Bronchial epithelial cell (primary cell): Measurements from ENCODE around the gene TBL1X. TPM values are rescaled to one million over a fixed set of nuclear protein-coding genes. Genes with fewer than 3 reads are reported as not detected.

ENCODE experiments used
- DNase-seq: peaks from one replicate; pipeline ENCODE4 v3.0.0-alpha.2; 2010; ENCODE audit warnings: low read depth
- FAIRE-seq: peaks from 2 replicates; lab custom pipeline; 2011; peaks lifted over from hg19 to GRCh38; lab: Jason Lieb, UNC
- H3K27me3 ChIP-seq: 2 replicates; pipeline ENCODE4 v1.5.1; 2011; ENCODE audit warnings: low read length; ENCODE audit not compliant: control insufficient read depth, insufficient read depth
- H3K36me3 ChIP-seq: 2 replicates; pipeline ENCODE4 v1.5.1; 2011; ENCODE audit warnings: low read length; ENCODE audit not compliant: control insufficient read depth, insufficient read depth
- H3K4me3 ChIP-seq: 2 replicates; pipeline ENCODE4 v1.5.1; 2011; ENCODE audit warnings: mild to moderate bottlenecking, low read depth, low read length, control low read depth
- CTCF ChIP-seq: IDR thresholded peaks from 2 replicates; pipeline ENCODE4 v1.5.1; 2011; ENCODE audit warnings: mild to moderate bottlenecking, moderate library complexity, low read length, control low read depth, inconsistent platforms; ENCODE audit not compliant: insufficient read depth, severe bottlenecking
- total RNA-seq: library from RNA; depleted of rRNA; stranded (reverse); fragments of >200 nt; gene quantifications from 2 replicates; pipeline ENCODE4 v1.2.1, GENCODE V29; 2014

The TBL1X gene
- total RNA-seq, 1 donor from 2014 or later: 14.2 TPM

- no peak for DNase-seq
- H3K36me3 ChIP-seq: no peaks in the 10 kb centered on the region
- H3K27me3 ChIP-seq: no peaks in the 10 kb centered on the region
- FAIRE-seq: no peak
- no peak for TF ChIP-seq CTCF
- H3K4me3 ChIP-seq: no peak overlapping the region
These were observed 218.0 kb downstream of the TBL1X start for GRCh38 chrX:9682861-9683260.

- TF ChIP-seq CTCF: no peak
- Histone ChIP-seq H3K4me3 (no peak overlapping the region), H3K36me3 (no peaks in the 10 kb centered on the region), H3K27me3 (no peaks in the 10 kb centered on the region)
- DNase-seq: no peak
- peak; percentile 43 for FAIRE-seq
These were observed 218.5 kb downstream of the TBL1X start for GRCh38 chrX:9683350-9683749.

GRCh38 chrX:9687899-9688298, 223.0 kb downstream of the TBL1X start:
- no peak overlapping the region for H3K4me3 ChIP-seq
- no peaks in the 10 kb centered on the region for H3K27me3 ChIP-seq
- no peaks in the 10 kb centered on the region for H3K36me3 ChIP-seq
- FAIRE-seq: no peak
- no peak for DNase-seq
- no peak for TF ChIP-seq CTCF

- DNase-seq (no peak), FAIRE-seq (peak; percentile 62)
- Histone ChIP-seq H3K36me3 (no peaks in the 10 kb centered on the region), H3K27me3 (no peaks in the 10 kb centered on the region), H3K4me3 (no peak overlapping the region)
- TF ChIP-seq CTCF: no peak
These were observed 224.0 kb downstream of the TBL1X start for GRCh38 chrX:9688833-9689232.

DNA sequence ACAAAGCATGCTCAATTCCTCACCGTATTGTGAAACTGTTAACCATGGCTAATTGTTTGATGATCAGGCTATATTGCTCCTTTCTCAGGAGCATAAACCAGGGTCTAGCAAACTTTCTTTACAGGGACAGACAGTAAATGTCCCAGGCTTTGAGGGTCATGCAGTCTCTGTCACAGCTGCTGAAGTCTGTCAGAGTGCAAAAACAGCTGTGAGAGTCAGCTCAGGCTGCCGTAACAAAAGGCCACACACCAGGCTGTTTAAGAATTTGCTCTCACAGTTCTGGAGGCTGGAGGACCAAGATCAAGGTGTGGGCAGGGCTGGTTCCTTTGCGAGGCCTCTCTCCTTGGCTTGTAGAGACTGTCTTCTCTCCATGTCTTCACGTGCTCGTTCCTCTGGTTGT, 225.2 kb downstream of the TBL1X start:
- FAIRE-seq: peak; percentile 36
- H3K4me3 ChIP-seq: no peak overlapping the region
- no peaks in the 10 kb centered on the region for H3K36me3 ChIP-seq
- TF ChIP-seq CTCF: no peak
- no peak for DNase-seq
- no peaks in the 10 kb centered on the region for H3K27me3 ChIP-seq

GRCh38 chrX:9693307-9694001, 228.6 kb downstream of the TBL1X start:
- FAIRE-seq (no peak), DNase-seq (no peak)
- Histone ChIP-seq H3K27me3 (no peaks in the 10 kb centered on the region), H3K36me3 (no peaks in the 10 kb centered on the region), H3K4me3 (no peak overlapping the region)
- TF ChIP-seq CTCF: no peak
